Measurements from ENCODE around the gene ADARB2.

GRCh38 chr10:1185911-1186682, 551.2 kb downstream of the ADARB2 start:
- TF ChIP-seq POLR2A (IDR thresholded peaks at IDR 0.05) = no peak
- no peak for TF ChIP-seq CTCF (IDR thresholded peaks at IDR 0.05)
- no peak for TF ChIP-seq EP300 (IDR thresholded peaks at IDR 0.05)
